HepG2 (cell line): ENCODE results near the gene NXPE4. TPM values are rescaled to one million over a fixed set of nuclear protein-coding genes. Genes with fewer than 3 reads are reported as not detected.
A peak's percentile ranks its signal among the peaks of the same experiment; 100 is the strongest.

Source experiments
- ATAC-seq: fragments of 200-7000 bp; cut with Tn5 transposase; 3 replicates; pipeline ENCODE4 v1.9.1; 2020; ENCODE audit warnings: mild to moderate bottlenecking, moderate library complexity
- BruUV-seq: library from RNA; stranded (reverse); fragments of 400-500 nt; replicated peaks from 2 replicates; lab custom pipeline; 2021; lab: Mats Ljungman, UMichigan
- CTCF ChIA-PET: fragments of 300-600 bp; formaldehyde crosslinking; extraction: SDS; loops from one replicate; lab custom pipeline; 2021; ENCODE audit warnings: low total read pairs, inconsistent platforms, low intra/inter-chr PET ratio; lab: Yijun Ruan, JAX
- POLR2A ChIA-PET: fragments of 350-600 bp; sonication (Branson Sonifier 250); formaldehyde crosslinking; loops from one replicate; lab custom pipeline; 2020; ENCODE audit warnings: antibody characterized with exemption, inconsistent platforms; lab: Yijun Ruan, JAX
- DNase-seq: peaks from one replicate; pipeline ENCODE4 v3.0.0-alpha.2; 2015; ENCODE audit warnings: low spot score
- FAIRE-seq: peaks from 3 replicates; lab custom pipeline; 2011; peaks lifted over from hg19 to GRCh38; lab: Jason Lieb, UNC
- H2AFZ ChIP-seq: one replicate; pipeline ENCODE4 v1.6.1; 2011; ENCODE audit warnings: low read length, inconsistent platforms
- H3K27ac ChIP-seq: fragments of 300-600 bp; 3 replicates; pipeline ENCODE4 v1.8.0; 2011; ENCODE audit warnings: mixed run types, mild to moderate bottlenecking, mixed read lengths, low read length, inconsistent platforms; ENCODE audit not compliant: insufficient read depth; ENCODE audit errors: extremely low read length
- H3K27me3 ChIP-seq, 2 experiments: fragments of 200-600 bp in 1 of 2; 2 replicates in 1 of 2; 3 replicates in 1 of 2; pipeline versions ENCODE4 v1.6.0 to v1.8.0; 2011; ENCODE audit warnings: low read length in 2 of 2, mild to moderate bottlenecking in 2 of 2, moderate library complexity in 2 of 2, inconsistent platforms in 1 of 2; ENCODE audit not compliant: insufficient read depth in 2 of 2, control insufficient read depth in 1 of 2
- H3K36me3 ChIP-seq, 2 experiments: fragments of 200-600 bp in 1 of 2; replicated peaks in 1 of 2; 2 replicates in 1 of 2; 3 replicates in 1 of 2; pipeline versions ENCODE4 v1.5.1 to v1.8.0; 2011; ENCODE audit warnings: low read length in 2 of 2, inconsistent platforms in 1 of 2; ENCODE audit not compliant: insufficient read depth in 2 of 2, control insufficient read depth in 1 of 2
- H3K4me1 ChIP-seq: 2 replicates; pipeline ENCODE4 v1.5.1; 2012; ENCODE audit warnings: low read length, inconsistent platforms; ENCODE audit not compliant: insufficient read depth
- H3K4me2 ChIP-seq: 2 replicates; pipeline ENCODE4 v1.6.0; 2011; ENCODE audit warnings: low read depth, low read length, inconsistent platforms
- H3K4me3 ChIP-seq, 3 experiments: fragments of 200-600 bp in 1 of 3; sonication (generic), shearing (Covaris generic) in 1 of 3; replicated peaks in 1 of 3; 2 replicates each; pipeline ENCODE4 v1.5.1; 2011 to 2016; ENCODE audit warnings: low read length in 3 of 3, inconsistent platforms in 2 of 3, low read depth in 2 of 3, mild to moderate bottlenecking in 2 of 3, control low read depth in 1 of 3, mixed read lengths in 1 of 3; ENCODE audit not compliant: insufficient read depth in 1 of 3
- H3K79me2 ChIP-seq: one replicate; pipeline ENCODE4 v1.6.1; 2011; ENCODE audit warnings: low read length, inconsistent platforms; ENCODE audit not compliant: insufficient read depth
- H3K9ac ChIP-seq: 2 replicates; pipeline ENCODE4 v1.6.0; 2011; ENCODE audit warnings: mild to moderate bottlenecking, low read depth, low read length, inconsistent platforms; ENCODE audit not compliant: insufficient read depth
- H3K9me3 ChIP-seq: 2 replicates; pipeline ENCODE4 v1.5.1; 2012; ENCODE audit warnings: mild to moderate bottlenecking, low read length
- H4K20me1 ChIP-seq: 2 replicates; pipeline ENCODE4 v1.6.0; 2011; ENCODE audit warnings: inconsistent platforms, mild to moderate bottlenecking, low read length, moderate library complexity; ENCODE audit not compliant: insufficient read depth
- ATF7 ChIP-seq, 2 experiments: fragments of 450-650 bp in 1 of 2; sonication (generic) in 1 of 2; formaldehyde crosslinking in 1 of 2; IDR thresholded peaks; 2 replicates each; pipeline versions ENCODE4 v1.4.0 to v1.6.1; 2016 to 2020; ENCODE audit warnings: antibody characterized with exemption in 1 of 2, mild to moderate bottlenecking in 1 of 2, missing genetic modification reagents in 1 of 2
- EZH2 ChIP-seq: conservative IDR thresholded peaks from 2 replicates; pipeline ENCODE4 v1.6.1; 2012; ENCODE audit warnings: mild to moderate bottlenecking, low read depth, low read length, moderate library complexity
- NFKB2 ChIP-seq: sonication (generic); formaldehyde crosslinking; IDR thresholded peaks from 2 replicates; pipeline ENCODE4 v1.4.0; 2020; ENCODE audit warnings: missing genetic modification reagents, borderline replicate concordance
- NR2F1 ChIP-seq, 2 experiments: fragments of 450-650 bp in 1 of 2; formaldehyde crosslinking in 1 of 2; IDR thresholded peaks; 2 replicates each; pipeline versions ENCODE4 v1.5.0 to v1.6.1; 2016 to 2020; ENCODE audit warnings: mild to moderate bottlenecking in 1 of 2, missing compliant biosample characterization in 1 of 2, missing genetic modification reagents in 1 of 2, moderate library complexity in 1 of 2
- POLR2AphosphoS5 ChIP-seq: IDR thresholded peaks from 2 replicates; pipeline ENCODE4 v1.6.1; 2012; ENCODE audit warnings: low read depth, low read length
- ZFYVE20 ChIP-seq: sonication (generic); formaldehyde crosslinking; IDR thresholded peaks from 2 replicates; pipeline ENCODE4 v1.8.0; 2023; ENCODE audit warnings: low read depth, mild to moderate bottlenecking, moderate library complexity, missing genetic modification reagents, borderline replicate concordance
- ZNF10 ChIP-seq: sonication (generic); formaldehyde crosslinking; IDR thresholded peaks from 2 replicates; pipeline ENCODE4 v1.4.0; 2020; ENCODE audit warnings: mild to moderate bottlenecking, low read depth, missing genetic modification reagents, borderline replicate concordance
- ZNF143 ChIP-seq: sonication (generic); formaldehyde crosslinking; IDR thresholded peaks from 2 replicates; pipeline ENCODE4 v1.4.0; 2020; ENCODE audit warnings: missing genetic modification reagents
- ZNF543 ChIP-seq: sonication (generic); formaldehyde crosslinking; IDR thresholded peaks from 2 replicates; pipeline ENCODE4 v1.4.0; 2020; ENCODE audit warnings: mild to moderate bottlenecking, missing genetic modification reagents
- ZNF660 ChIP-seq: sonication (generic); formaldehyde crosslinking; IDR thresholded peaks from 2 replicates; pipeline ENCODE4 v1.5.1; 2020; ENCODE audit warnings: mild to moderate bottlenecking, low read depth, missing genetic modification reagents, borderline replicate concordance
- ZNF816 ChIP-seq: sonication (generic); formaldehyde crosslinking; IDR thresholded peaks from 2 replicates; pipeline ENCODE4 v1.8.0; 2022; ENCODE audit warnings: missing genetic modification reagents, mild to moderate bottlenecking, borderline replicate concordance
- WGBS: methylation state at CpG from one replicate; pipeline ENCODE4 v1.1.6; 2017; ENCODE audit warnings: low lambda C conversion rate; 5-methylcytosine and 5-hydroxymethylcytosine counted together
- in situ Hi-C: cut with HindIII; loops from 2 replicates; pipeline ENCODE4 v1.10.0; 2017; ENCODE audit warnings: low pct_unique_long_range_greater_than_20kb; ENCODE audit not compliant: extremely low pct_ligation_motif_present
- intact Hi-C: fragments of 100-400 bp; cut with micrococcal nuclease; formaldehyde crosslinking; loops from one replicate; pipeline ENCODE4 v1.10.0; 2022; ENCODE audit not compliant: unreplicated experiment
- polyA plus RNA-seq, 8 experiments: library from polyadenylated mRNA; depleted of rRNA in 3 of 8; stranded (reverse) in 7 of 8; unstranded in 1 of 8; fragments of >200 nt; fragmentation: Illumina TruSeq in 4 of 8; extraction: Trizol in 4 of 8; gene quantifications; 2 replicates each; pipeline versions ENCODE4 v1.2.1 to v1.2.3, GENCODE V29; 2011 to 2016; ENCODE audit warnings: low read depth in 4 of 8, missing spikeins in 1 of 8, mixed read lengths in 1 of 8; ENCODE audit not compliant: insufficient read depth in 1 of 8
- total RNA-seq, 5 experiments: library from RNA; depleted of rRNA; stranded (reverse); fragments of >200 nt; fragmentation: Illumina TruSeq; extraction: Trizol; gene quantifications; 2 replicates each; pipeline ENCODE4 v1.2.3, GENCODE V29; 2016; ENCODE audit warnings: low read depth in 1 of 5
- TF ChIP-seq, protein P1 (sequence below): fragments of 450-650 bp; IDR thresholded peaks from 2 replicates; pipeline ENCODE4 v1.6.1; 2016

Gene NXPE4
- total and polyA plus RNA-seq, 2 of the 13 experiments (the other 11 are each of a cell fraction or from before 2014, with no cell fraction given): not detected

DNA sequence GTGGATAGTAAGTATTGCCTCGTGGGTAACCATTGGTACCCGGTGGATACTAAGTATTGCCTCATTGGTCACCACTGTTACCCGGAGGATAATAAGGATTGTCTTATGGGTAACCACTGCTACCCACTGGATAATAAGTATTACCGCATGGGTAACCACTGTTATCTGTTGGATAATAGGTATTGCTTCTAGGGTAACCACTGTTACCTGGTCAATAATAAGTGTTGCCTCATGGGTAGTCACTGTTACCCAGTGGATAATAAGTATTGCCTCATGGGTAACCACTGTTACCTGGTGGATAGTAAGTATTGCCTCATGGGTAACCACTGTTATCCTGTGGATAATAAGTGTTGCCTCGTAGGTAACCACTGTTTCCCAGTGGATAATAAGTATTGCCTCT is 22.6 kb upstream of the NXPE4 start (continued):
- TF ChIP-seq ZNF816 (no peak), ZFYVE20 (CRISPR knock-in tag) (no peak), ZNF10 (CRISPR knock-in tag) (no peak), NR2F1 (CRISPR knock-in tag; IDR thresholded peaks at IDR 0.05) (no peak), POLR2AphosphoS5 (no peak), ZNF543 (CRISPR knock-in tag) (no peak), ZNF660 (CRISPR knock-in tag) (no peak)

DNA sequence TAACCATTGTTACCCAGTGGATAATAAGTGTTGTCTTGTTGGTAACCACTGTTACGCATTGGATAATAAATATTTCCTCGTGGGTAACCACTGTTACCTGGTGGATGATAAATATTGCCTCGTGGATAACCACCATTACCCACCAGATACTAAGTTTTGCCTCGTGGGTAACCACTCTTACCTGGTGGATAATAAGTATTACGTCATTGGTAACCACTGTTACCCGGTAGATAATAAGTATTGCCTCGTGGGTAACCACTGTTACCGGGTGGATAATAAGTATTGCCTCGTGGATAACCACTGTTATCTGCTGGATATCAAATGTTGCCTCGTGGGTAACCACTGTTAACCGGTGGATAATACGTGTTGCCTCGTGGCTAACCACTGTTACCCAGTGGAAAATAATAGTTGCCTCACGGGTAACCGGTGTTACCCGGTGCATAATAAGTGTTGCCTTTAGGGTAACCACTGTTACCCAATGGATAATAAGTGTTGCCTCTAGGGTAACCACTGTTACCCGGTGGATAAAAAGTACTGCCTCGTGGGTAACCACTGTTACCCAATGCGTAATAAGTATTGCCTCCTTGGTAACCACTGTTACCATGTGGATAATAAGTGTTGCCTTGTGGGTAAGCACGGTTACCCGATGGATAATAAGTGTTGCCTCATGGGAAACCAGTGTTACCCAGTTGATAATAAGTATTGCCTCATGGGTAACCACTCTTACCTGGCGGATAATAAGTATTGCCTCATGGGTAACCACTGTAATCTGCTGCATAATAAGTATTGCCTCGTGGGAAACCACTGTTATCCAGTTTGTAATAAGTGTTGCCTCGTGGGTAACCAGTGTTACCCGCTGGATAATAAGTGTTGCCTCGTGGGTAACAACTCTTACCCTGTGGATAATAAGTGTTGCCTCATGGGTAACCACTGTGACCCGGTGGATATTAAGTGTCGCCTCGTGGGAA is 21.9 kb upstream of the NXPE4 start:
- H3K4me3 ChIP-seq: no peak overlapping the region

More for the DNA sequence above, 21.9 kb upstream of the NXPE4 start:
- H3K79me2 ChIP-seq: no peaks in the 10 kb centered on the region
- no peak overlapping the region for H3K9ac ChIP-seq
- BruUV-seq: no TSS peak
- H3K27me3 ChIP-seq: no peaks in the 10 kb centered on the region
- intact Hi-C loops: no loop called here
- H3K4me1 ChIP-seq: no peaks in the 10 kb centered on the region
- no peaks in the 10 kb centered on the region for H3K36me3 ChIP-seq
- H3K9me3 ChIP-seq: peaks cover 100% of the 10 kb centered on the region
- ChIA-PET CTCF (no interaction called here), POLR2A (no interaction called here)
- no peak overlapping the region for H3K27ac ChIP-seq
- no peak for DNase-seq
- no peak for ATAC-seq
- in situ Hi-C loops: no loop called here
- no peaks in the 10 kb centered on the region for H4K20me1 ChIP-seq
- TF ChIP-seq ATF7 (IDR thresholded peaks at IDR 0.05) (peak; percentile 77), ATF7 (CRISPR knock-in tag; IDR thresholded peaks at IDR 0.05) (no peak), NFKB2 (CRISPR knock-in tag) (no peak), ZNF143 (CRISPR knock-in tag) (no peak), EZH2 (no peak)
- TF ChIP-seq, protein P1, sequence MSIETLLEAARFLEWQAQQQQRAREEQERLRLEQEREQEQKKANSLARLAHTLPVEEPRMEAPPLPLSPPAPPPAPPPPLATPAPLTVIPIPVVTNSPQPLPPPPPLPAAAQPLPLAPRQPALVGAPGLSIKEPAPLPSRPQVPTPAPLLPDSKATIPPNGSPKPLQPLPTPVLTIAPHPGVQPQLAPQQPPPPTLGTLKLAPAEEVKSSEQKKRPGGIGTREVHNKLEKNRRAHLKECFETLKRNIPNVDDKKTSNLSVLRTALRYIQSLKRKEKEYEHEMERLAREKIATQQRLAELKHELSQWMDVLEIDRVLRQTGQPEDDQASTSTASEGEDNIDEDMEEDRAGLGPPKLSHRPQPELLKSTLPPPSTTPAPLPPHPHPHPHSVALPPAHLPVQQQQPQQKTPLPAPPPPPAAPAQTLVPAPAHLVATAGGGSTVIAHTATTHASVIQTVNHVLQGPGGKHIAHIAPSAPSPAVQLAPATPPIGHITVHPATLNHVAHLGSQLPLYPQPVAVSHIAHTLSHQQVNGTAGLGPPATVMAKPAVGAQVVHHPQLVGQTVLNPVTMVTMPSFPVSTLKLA: peak; percentile 40; the same call in 1 of the 2 replicates
- FAIRE-seq: no peak
- no peak overlapping the region for H2AFZ ChIP-seq
- H3K4me2 ChIP-seq: no peak overlapping the region
- WGBS: 32% methylated on average over 23 of the region's 29 CpGs
